NOMO-1 treated with DMSO at 0.1 percent for 48 hours (cell line): ENCODE measurements around the gene NOL9.
"Not testable (repeated sequence)": the region's sequence is repeated elsewhere in the genome, so short reads cannot be mapped to it uniquely, and the experiment has no call there.

Experiments
- DNase-seq: peaks from one replicate; lab custom pipeline; 2025; ENCODE audit not compliant: unreplicated experiment; lab: John Stamatoyannopoulos, UW

NOL9 gene

GRCh38 chr1:6505367-6506209 lies 48.7 kb downstream of the NOL9 start:
- no peak for DNase-seq

- no peak for DNase-seq
These were observed 49.4 kb downstream of the NOL9 start for GRCh38 chr1:6504887-6505286.

- no peak for DNase-seq
These were observed 50.3 kb downstream of the NOL9 start for GRCh38 chr1:6503884-6504602.

GRCh38 chr1:6502000-6502891 lies 52.1 kb downstream of the NOL9 start:
- no peak for DNase-seq

GRCh38 chr1:6501279-6501813 lies 53.0 kb downstream of the NOL9 start:
- no peak for DNase-seq

- no peak for DNase-seq
These were observed 53.6 kb downstream of the NOL9 start for GRCh38 chr1:6500544-6501278.

GRCh38 chr1:6499296-6499695 lies 55.0 kb downstream of the NOL9 start:
- no peak for DNase-seq

- no peak for DNase-seq
These were observed 55.7 kb downstream of the NOL9 start for GRCh38 chr1:6498576-6499111.

- DNase-seq, result no peak
These were observed 56.3 kb downstream of the NOL9 start for GRCh38 chr1:6497867-6498575.

- no peak for DNase-seq
These were observed 57.0 kb downstream of the NOL9 start for GRCh38 chr1:6497215-6497866.

GRCh38 chr1:6496890-6497214 lies 57.5 kb downstream of the NOL9 start:
- DNase-seq, result no peak

- DNase-seq, result no peak
These were observed 58.0 kb downstream of the NOL9 start for GRCh38 chr1:6496365-6496721.

GRCh38 chr1:6495540-6496364 lies 58.6 kb downstream of the NOL9 start:
- no peak for DNase-seq

- no peak for DNase-seq
These were observed 59.3 kb downstream of the NOL9 start for GRCh38 chr1:6495041-6495441.

- DNase-seq, result no peak
These were observed 59.7 kb downstream of the NOL9 start for GRCh38 chr1:6494627-6495026.

GRCh38 chr1:6493834-6494223 lies 60.5 kb downstream of the NOL9 start:
- not testable (repeated sequence) for DNase-seq

GRCh38 chr1:6491966-6492365 lies 62.3 kb downstream of the NOL9 start:
- DNase-seq, result no peak

- no peak for DNase-seq
These were observed 62.8 kb downstream of the NOL9 start, which contains the start of gene PLEKHG5 for GRCh38 chr1:6491480-6491962. PLEKHG5 (minus strand) TSS chr1:6491667; CDS start chr1:6477571, 14,096 bp downstream.
